Measurements from ENCODE around the gene SYT11.
"Not testable (repeated sequence)": the region's sequence is repeated elsewhere in the genome, so short reads cannot be mapped to it uniquely, and the experiment has no call there.

SYT11 gene

GRCh38 chr1:155859234-155859829 is at the start of gene SYT11:
SYT11 (plus strand) TSS chr1:155859567; CDS start chr1:155859762, 195 bp downstream.
- DNase-seq, result peak; percentile 93 to 94

- DNase-seq, result no peak
These were observed 46.5 kb upstream of the SYT11 start for GRCh38 chr1:155812878-155813277.

GRCh38 chr1:155813672-155814071 is 45.7 kb upstream of the SYT11 start:
- no peak for DNase-seq

GRCh38 chr1:155816351-155816750 is 43.0 kb upstream of the SYT11 start:
- DNase-seq, result no peak

- DNase-seq, result no peak
These were observed 31.9 kb upstream of the SYT11 start for GRCh38 chr1:155827450-155827849.

GRCh38 chr1:155831279-155831976 is 27.9 kb upstream of the SYT11 start:
- no peak for DNase-seq

- DNase-seq, result no peak
These were observed 25.6 kb upstream of the SYT11 start for GRCh38 chr1:155833665-155834295.

- DNase-seq, result no peak
These were observed 25.0 kb upstream of the SYT11 start for GRCh38 chr1:155834296-155834926.

GRCh38 chr1:155834927-155835399 is 24.4 kb upstream of the SYT11 start:
- DNase-seq, result not testable (repeated sequence)

GRCh38 chr1:155835548-155835947 is 23.8 kb upstream of the SYT11 start:
- no peak for DNase-seq

- no peak for DNase-seq
These were observed 19.0 kb upstream of the SYT11 start for GRCh38 chr1:155840386-155840785.

- DNase-seq, result no peak
These were observed 14.4 kb upstream of the SYT11 start for GRCh38 chr1:155844860-155845421.

- DNase-seq, result no peak
These were observed 11.4 kb upstream of the SYT11 start for GRCh38 chr1:155847823-155848529.

- no peak for DNase-seq
These were observed 9.0 kb upstream of the SYT11 start for GRCh38 chr1:155850345-155850744.

- no peak for DNase-seq
These were observed 3.0 kb upstream of the SYT11 start for GRCh38 chr1:155856257-155856974.

- peak; percentile 82 to 84 for DNase-seq
These were observed 2.1 kb upstream of the SYT11 start, which contains the start of gene GON4L for GRCh38 chr1:155856975-155857930. GON4L (minus strand) TSS chr1:155857214; CDS start chr1:155853780, 3,434 bp downstream.

GRCh38 chr1:155858800-155859233 is 550 bp upstream of the SYT11 start:
- no peak for DNase-seq

- DNase-seq, result peak; percentile 25 to 30
These were observed 809 bp downstream of the SYT11 start for GRCh38 chr1:155859881-155860871.

GRCh38 chr1:155860970-155861510 is 1.7 kb downstream of the SYT11 start:
- DNase-seq, result no peak

All from activated CD4-positive, alpha-beta T cell treated with anti-CD3 and anti-CD28 coated beads, Interleukin-2, amount 50 U/mL, for 4 hours (primary cell).